Daoy (cell line): Measurements from ENCODE around the gene CNOT11. TPM values are rescaled to one million over a fixed set of nuclear protein-coding genes. Genes with fewer than 3 reads are reported as not detected.

Experiments
- DNase-seq: peaks from one replicate; pipeline ENCODE4 v3.0.0-alpha.2; 2015; ENCODE audit warnings: low read depth
- total RNA-seq: library from RNA; depleted of rRNA; stranded (reverse); fragments of >200 nt; shearing (Covaris generic); gene quantifications from 2 replicates; pipeline ENCODE4 v1.2.3, GENCODE V29; 2014

CNOT11 gene
- total RNA-seq, 1 experiment from 2014 or later: 46.3 TPM

DNA sequence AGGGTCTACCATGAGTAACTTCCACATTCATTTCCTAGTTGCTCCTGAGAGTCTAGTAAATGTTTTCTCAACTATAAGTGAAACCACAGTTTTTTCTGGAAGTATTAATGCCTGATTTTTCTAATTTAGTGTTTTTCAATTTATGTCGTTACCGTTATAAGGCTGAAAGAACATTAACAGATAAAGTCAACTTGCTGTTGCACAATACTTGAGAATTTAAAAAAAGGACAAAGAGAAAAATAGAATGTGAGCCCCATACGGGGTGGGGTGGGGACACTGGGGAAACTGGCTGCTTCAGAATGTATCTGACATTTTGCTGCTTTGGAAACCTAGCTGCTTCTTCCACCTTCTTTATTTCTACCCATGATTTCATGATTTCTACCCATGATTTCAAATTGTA, 26.2 kb downstream of the CNOT11 start:
- DNase-seq: no peak

DNA sequence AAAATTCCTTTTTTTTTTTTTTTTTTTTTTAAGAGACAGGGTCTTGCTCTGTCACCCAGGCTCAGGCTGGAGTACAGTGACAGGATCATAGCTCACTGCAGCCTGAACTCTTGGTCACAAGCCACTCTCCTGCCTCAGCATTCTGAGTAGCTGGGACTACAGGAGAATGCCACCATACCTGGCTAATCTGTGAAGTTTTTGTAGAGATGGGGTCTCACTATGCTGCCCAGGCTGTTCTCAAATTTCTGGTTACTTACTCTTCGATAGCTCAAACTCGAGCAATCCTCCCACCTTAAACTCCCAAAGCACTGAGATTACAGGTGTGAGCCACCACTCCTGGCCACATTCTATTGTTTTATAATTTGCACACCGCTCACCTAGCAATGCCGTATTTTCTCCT, 28.8 kb downstream of the CNOT11 start:
- DNase-seq: no peak

DNA sequence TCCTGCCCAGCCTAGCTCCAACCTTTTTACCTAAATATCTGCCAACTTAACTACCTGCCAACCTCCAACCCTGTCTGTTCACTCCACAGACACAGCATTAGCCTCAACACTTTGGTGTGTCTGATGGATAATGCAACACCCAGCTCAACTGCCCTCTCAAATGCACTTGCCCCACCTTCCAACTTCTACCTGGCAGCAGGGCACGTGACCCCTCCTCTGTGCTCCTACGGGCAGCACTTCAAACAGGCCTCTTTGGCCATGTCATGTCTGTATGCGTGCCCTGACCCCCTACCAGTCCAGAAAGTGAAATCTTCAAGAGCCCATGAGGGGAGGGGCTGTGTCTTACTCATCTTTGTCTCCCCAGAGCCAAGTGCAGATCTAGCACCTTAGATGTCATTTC, 30.3 kb downstream of the CNOT11 start:
- DNase-seq: no peak

DNA sequence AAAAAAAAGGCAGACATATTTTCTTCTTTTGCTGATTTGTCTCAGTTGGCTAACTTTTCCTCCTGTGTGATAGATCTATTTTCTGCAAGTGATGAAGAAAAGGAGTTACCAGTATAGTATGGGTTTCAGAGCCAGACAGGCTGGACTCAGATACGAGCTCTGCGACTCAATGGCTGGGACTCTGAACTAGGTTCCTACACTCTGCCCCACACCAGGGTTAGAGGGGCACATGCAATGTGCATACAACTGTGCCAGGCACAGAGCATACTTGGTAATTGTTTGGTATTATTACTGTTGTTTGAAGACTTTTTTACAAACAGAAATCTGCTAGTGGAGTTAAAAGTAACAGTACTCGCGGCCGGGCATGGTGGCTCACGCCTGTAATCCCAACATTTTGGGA, 34.0 kb downstream of the CNOT11 start:
- no peak for DNase-seq

DNA sequence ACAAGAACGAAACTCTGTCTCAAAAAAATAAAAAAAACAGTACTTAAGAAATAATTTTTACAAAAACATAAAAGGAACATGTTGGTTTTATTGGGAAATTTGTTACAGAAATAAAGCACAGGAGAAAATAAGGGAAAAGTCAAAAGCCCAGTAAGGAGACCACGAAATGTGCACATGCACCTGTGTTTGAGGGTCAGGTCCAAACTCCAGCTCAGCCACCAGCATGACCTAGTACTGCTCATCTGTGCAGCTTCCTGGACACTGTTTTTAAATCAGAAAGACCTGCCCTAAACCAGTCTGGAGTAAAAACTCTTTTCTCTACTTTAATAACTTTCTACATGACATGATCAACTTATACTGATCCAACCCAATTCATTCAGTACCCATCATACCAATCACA, 34.6 kb downstream of the CNOT11 start:
- no peak for DNase-seq

DNA sequence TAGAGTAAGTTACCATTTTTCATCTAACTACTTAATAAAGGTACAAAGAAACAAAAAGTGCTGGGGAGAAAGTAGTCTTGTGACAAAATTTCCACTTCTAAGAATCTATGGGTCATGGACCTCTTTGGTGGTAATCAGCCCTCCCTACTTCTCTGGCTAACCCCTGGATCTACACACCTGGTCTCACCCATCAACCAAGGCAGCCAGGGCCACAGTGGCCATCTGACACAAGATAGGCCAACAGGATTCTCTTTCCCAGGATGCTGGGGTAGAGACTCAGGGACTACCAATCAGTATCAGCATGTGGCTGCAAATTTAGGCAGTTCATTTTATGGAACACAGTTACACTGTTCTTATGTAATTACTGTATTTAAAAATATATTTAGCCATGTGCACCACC, 38.0 kb downstream of the CNOT11 start:
- DNase-seq: no peak

DNA sequence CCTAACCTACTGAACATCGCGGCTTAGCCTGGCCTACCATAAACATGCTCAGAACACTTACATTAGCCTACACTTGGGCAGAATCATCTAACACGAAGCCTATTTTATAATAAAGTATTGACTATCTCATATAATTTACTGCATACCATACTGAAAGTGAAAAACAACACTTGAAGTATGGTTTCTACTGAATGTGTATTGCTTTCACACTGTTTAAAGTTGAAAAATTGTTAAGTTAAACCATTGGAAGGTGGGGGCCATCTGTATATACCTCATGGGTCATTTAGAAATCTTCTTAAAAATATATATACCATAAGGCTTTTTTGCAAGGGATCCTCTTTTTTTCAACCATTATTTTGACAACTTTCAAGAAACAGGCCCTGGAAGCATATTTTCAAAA, 39.3 kb downstream of the CNOT11 start:
- no peak for DNase-seq

DNA sequence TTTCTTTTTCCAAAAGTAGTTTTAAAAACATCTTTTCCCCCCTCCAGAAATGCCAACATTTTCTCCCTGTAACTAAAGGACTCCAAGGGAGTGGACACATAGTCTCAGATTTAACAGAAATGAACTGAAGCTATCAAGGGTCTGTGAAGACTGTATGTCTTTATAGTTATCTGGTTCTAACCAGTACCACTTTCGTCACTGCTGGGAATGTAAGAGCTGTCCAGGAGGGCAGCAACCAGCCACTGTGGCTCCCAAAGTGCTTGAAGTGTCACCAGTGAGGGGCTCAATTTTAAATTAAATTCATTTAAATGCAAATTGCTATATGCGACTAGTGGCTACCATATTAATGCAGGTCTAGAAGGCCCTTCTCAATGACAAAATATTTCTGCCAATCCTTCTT, 40.9 kb downstream of the CNOT11 start:
- DNase-seq: no peak

DNA sequence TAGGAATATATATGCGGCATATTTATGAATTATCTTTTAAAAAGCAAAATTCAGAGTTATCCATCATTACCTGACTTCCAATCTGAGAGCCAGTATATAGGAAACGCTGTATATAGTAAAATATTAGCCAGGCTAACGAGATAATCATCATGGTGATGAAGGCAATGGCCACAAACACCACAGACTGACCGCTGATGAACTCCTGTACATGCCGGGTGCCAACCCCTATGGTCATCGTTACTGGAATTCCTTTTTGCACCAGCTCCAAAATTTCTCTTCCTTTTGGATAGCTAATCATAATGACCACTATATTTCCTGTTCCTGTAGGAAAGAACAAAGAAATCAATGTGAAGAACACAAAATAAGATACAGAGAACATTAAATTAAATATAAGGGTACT, 42.2 kb downstream of the CNOT11 start:
- no peak for DNase-seq

DNA sequence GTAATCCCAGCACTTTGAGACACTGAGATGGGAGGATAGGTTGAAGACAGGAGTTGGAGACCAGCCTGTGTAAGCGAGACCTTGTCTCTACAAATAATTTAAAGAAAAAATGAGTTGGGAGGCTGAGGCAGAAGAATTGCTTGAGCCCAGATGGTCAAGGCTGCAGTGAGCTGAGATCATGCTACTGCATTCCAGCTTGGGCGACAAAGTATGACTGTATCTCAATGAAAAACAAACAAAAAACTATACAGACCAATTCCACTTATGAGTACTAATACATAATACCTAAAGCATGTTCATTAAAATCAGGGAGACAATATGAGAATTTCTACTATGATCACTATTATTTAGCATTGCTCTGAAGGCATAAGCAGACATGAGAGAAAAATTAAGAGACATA, 43.2 kb downstream of the CNOT11 start:
- peak; percentile 14 for DNase-seq

DNA sequence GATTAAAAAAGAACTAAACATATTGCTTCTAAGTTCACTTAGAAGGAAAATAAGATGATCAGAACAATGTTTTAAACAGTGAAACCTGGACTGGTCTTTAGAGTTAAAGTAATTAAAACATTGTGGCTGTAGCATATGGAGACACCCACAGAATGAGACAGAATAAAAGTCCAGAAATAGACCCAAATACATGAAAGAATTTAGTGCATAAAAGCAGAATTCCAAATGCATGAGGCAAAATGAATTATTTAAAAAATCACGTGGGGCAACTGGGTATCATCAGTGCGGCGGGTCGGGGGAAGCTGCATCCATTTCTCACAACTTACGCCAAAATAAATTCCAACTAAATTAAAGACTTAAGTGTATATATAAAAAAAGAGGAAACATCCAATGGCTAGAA, 43.7 kb downstream of the CNOT11 start:
- no peak for DNase-seq

DNA sequence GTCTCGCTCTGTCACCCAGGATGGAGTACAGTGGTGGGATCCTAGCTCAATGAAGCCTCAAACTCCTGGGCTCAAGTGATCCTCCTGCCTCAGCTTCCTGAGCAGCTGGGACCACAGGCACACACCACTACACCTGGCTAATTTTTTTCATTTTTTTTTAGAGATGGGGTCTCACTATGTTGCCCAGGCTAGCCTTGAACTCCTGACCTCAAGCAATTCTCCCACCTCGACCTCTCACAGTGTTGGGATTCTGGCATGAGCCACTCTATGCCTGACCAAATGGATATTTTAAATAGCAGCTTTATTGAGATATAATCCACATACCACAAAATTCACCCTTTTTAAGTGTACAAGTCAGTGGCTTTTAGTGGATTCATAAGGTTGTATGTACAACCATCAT, 44.7 kb downstream of the CNOT11 start:
- DNase-seq: no peak

DNA sequence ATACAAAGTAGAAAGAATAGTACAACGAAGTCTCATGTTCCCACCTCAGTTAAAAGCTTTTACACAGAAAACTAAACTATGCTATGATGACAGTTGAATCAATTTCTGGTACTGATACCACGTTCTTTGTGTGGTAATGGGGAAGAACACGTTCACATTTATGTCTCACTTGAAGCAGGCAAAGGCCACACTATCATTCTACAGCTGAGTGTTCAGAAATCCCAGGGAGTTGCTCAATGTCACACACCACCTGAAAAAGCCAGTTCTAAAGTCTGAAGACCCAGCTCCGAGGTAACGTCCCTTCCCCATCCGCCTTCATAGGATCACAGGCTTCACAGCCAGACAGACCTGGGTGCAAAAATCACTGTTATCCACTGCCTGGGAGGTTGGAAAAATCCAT, 46.9 kb downstream of the CNOT11 start:
- no peak for DNase-seq

DNA sequence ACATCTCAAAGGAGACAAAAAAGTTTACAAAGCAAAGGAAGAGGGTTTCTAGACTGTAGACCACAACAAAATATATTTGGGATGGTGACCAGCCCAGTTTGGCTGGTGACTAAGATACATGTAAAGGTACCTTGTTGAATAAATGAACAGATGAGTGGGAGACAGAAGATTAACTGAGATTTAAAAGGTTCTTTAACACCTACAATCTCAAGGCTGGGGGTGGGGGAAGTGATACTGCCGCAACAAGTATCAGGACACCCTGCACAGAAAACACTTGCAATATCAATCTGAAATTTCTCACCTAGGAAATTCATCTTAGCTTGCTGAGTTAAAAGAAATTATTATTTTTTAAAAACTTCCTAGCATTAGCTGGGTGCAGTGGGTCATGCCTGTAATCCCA, 47.5 kb downstream of the CNOT11 start:
- DNase-seq: no peak

DNA sequence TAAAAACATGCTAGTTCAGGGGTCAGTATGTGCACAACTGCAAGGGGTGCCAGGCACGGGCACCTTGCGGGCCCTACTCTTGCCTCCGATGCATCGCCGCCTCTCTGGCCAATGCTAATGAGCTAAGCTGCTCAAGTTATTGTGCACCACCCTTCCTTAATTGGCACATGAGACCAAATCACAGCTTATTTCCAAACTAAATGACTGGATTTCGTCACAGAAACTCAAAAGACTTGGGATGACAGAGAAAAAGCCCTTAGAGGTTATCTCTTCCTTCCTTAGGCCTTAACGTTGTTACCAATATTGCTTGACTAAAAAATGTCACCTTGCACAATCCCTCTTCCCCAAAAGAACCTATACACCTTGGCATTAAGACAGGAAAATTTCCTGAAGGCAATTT, 48.1 kb downstream of the CNOT11 start:
- no peak for DNase-seq

DNA sequence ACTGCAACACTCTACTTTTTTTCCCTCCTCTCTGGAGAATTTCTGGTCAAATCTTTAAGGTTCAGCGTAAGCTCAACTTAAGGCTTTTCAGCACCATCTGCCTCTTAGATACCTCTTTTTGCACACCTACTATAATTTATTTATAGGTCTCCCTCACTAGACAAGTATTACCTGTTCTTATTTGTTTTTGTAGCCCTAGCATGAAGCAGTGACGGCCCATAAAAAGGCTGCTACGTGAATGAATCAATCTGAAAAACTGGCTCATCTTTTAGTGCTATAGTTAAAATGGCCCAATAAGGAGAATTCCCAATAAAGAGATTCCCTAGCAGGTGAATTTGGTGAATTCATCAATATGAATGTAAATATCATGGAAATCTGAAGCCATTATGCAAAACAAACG, 49.3 kb downstream of the CNOT11 start:
- no peak for DNase-seq

DNA sequence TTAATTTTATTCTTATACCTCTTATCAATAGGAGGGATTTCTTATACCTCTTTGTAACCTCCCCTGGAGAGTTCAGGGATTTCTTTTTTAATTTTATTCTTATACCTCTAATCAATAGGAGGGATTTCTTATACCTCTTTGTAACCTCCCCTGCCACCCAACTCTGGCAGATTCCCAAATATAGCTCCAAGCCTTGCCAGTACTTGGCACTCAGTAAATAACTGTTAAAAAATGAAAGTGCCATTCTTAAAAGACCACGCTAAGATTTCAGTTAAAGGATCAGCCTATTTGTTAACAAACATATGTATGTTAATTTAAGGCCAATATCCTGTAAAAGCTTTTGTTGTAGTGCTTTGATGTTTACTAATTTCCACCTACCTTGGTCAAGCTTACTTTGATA, 51.0 kb downstream of the CNOT11 start:
- DNase-seq: no peak

DNA sequence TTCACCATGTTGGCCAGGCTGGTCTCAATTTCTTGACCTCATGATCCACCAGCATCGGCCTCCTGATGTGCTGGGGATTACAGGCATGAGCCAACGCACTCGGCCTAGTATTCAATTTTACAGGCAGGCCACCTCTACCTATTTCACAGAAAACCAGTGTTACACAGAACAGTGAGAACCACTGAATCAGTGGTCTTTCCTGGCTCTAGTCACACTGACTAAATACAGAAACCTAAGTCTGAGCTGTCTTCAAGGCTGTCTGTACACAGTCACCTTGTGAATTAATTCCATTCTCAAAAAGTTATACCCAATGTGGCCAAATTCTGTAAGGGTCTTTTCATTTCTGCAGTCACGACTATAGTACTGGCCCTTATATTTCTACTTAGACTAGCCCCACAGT, 52.3 kb downstream of the CNOT11 start:
- no peak for DNase-seq

DNA sequence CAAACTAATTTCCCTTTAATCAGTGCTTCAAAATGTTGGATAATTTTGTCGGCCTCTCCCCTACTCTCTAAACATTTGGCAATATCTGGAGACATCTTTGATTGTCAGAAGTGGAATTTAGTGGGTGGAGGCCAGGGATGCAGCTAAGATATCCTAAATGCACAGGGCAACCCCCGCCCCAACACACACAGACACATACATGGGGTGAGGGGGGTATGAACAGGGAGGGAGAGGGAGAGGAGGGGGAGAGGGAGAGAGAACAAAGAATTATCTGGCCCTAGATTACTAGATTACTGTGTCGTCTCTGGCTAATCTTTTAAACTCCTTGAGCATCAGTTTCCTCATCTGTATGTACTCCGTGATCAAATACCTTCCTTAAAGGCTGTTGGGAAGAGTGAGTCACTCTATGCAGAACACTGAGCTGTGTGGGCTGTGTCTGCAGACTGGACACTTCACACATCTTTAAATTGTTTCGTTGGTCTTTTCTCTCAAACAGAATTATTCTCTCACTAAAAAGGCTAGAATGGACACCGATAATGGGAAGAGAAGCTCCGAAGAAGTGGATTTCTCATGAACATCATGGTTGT, 52.9 kb downstream of the CNOT11 start:
- peak; percentile 15 for DNase-seq

DNA sequence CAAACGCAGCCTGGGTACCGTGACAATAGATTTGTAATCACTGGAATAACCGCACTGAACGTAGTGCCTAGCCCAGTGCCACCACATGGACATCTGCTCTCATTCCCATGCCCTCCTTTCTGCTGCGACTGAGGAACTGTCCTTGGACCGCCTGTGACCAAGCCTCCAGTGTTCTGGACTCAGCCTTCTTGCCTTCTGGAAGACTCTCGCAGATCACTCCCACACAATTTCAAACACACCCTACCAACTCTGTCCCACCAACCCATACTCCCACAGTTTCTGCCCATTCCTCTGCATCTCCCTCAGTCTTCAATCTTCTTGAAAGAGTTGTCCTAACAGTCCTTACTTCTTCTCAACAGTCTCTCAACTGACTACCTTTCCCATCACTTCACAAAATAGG, 53.7 kb downstream of the CNOT11 start:
- no peak for DNase-seq

DNA sequence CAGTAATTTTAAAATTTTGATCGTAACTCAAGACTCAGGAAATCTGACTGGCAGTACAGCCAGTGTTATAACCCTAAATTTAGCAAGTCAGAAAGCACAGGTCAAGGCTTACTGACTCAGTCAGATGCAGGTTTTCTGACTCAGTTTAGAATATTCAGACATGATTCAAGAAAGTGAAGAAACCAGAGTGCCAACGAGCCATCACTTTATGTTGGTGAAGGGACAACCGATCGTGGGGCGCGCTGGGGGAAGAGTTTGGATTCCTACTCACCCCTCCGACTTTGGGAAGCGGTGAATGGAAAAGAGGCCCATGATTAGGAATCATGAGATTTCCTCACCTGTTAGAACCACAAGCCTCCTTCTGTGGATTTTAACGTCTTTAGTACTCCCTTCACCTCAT, 54.8 kb downstream of the CNOT11 start:
- no peak for DNase-seq

DNA sequence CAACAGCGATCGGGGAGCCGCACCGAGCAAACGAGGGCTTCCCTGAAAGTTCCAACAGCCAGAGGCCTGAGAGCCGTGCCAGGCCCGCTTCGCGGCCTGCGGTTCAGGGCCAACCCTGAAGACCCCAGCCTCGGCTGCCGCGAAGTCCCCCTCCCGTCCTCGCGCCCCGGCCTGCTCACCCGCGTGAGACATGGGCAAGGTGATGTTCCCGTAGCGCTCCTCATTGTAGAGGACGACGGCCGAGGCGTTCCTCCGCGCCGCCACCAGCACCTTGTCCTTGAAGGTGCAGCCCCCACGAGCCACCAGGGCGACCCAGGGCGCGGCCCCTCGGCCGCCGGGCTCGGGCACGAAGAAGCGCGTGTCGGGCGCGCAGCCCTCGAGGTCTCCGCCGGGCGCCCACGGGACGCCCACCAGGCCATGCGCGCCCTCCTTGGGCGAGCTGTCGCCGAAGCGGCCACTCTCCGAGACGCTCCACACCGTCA, 55.3 kb downstream of the CNOT11 start:
- peak; percentile 13 for DNase-seq

DNA sequence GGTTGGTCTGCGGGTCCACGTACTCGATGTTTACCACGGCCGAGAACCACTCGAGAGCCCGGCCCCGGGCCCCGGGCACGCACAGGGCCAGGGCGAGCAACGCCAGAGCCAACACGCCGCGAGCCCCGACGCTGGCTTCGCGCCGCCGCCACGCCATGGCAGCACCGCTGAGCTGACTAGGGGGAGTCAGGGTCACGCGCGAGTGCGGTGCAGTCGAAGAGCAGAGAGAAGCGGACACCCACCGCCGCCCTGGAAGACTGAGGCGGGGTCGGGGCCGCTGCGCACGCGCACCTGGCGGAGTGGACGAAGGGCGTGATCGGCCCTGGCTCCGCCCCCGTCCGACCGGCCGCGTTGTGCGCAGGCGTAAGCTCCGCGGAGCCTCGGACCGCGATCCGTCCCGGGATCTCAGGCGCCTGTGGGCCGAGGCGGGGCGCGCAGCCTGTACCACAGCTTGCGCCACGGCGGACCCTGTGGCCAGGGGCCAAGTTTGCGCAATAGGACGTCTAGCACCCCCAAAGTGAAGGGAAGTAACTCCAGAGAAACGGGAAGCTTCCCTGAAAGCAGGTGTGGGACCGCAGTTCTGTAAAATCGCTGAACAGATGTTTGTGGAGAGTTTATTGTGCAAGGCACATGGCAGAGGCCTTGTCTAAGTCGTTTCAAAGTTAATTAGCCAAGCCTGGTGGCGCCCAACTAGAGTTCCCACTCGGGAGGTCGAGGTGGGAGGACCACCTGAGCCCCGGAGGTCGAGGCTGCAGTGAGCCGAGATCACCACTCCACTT, 55.9 kb downstream of the CNOT11 start, which contains the start of gene RNF149:
RNF149 (minus strand) TSS at position 270 of the 779 bp plus-strand sequence; CDS start at position 157, 113 bp downstream.
- peak; percentile 91 for DNase-seq
